8988T (cell line): ENCODE data around the gene IQUB.
"Not testable (repeated sequence)": the region's sequence is repeated elsewhere in the genome, so short reads cannot be mapped to it uniquely, and the experiment has no call there.

Experiments used
- DNase-seq: peaks from one replicate; pipeline ENCODE4 v3.0.0; 2011

The IQUB gene

GRCh38 chr7:123485187-123485586 lies 49.2 kb downstream of the IQUB start:
- no peak for DNase-seq

- DNase-seq = no peak
These were observed 50.2 kb downstream of the IQUB start for GRCh38 chr7:123484199-123484598.

DNA sequence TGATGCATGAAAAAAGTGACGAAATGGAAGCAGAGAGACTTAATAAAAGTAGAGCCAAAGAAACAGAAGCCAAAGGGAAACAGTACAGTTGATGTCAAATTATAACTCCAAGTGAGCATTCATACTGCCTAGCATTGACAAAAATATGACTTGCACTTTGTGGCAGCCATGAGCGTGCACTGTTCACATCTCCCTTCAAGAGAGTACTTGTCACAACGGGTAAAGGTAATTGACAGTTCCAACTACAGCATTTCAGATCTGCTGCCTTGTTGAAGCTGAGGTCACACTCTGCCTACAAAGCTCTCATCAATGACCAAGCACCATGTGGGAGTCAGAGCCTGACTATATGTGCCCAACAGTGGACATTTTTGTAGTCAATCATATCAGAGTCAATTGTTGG lies 54.3 kb downstream of the IQUB start:
- no peak for DNase-seq

DNA sequence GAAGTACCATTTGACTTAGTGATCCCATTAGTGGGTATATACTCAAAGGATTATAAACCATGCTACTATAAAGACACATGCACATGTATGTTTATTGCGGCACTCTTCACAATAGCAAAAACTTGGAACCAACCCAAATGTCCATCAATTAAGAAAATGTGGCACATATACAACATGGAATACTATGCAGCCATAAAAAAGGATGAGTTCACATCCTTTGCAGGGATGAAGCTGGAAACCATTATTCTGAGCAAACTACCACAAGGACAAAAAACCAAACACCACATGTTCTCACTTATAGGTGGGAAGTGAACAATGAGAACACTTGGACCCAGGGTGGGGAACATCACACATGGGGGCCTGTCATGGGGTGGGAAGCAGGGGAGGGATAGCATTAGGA lies 56.3 kb downstream of the IQUB start:
- not testable (repeated sequence) for DNase-seq

DNA sequence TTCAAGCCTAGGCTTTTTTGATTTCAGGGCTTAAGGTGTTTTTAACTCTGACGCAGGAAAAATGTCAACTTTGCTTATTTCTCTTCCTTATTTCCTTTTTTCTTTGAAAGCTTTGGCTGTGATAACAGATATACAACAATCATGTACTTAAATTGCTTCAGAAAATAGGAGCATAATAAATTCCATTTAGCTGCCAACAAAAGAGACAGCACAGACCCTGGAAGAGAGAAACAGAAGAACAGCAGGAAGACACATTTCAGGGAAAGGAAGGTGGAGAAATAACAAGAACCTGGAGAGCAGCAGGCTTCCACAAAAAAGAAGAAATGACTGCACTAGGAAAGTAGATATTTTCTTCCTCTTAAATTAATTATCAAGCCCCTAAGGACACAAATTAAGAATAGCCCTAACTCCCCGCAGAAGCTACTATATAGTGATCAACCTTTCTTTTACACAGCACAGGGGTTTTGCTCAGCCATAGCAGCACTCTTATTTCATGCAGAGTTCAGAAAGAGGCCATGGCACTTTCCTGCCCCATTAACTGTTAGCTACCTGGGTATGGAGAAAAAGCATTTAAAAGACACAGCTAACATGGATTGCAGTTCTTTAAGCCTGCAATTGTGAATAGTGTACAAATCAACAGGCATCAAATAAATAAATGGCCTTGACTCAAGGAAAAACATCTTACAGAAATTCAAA lies 61.5 kb downstream of the IQUB start:
- no peak for DNase-seq

DNA sequence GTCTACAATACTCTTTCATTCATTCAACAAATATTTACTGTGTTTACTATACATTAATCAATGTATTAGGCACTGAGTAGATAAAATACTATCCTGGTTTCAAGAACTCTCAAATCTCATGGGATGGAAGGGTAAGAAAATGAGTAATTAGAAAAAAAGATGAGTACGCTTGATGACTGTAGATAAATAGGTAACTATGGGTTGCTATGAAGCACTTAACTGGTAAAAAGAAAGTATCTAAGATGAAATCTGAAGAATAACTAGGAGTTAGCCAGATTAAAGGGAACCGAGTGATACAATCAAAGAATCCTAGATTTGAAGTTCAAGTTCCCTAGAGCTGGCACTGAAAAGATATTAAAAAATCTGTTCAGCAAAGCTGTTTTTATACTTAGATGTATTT lies 62.1 kb downstream of the IQUB start:
- no peak for DNase-seq

DNA sequence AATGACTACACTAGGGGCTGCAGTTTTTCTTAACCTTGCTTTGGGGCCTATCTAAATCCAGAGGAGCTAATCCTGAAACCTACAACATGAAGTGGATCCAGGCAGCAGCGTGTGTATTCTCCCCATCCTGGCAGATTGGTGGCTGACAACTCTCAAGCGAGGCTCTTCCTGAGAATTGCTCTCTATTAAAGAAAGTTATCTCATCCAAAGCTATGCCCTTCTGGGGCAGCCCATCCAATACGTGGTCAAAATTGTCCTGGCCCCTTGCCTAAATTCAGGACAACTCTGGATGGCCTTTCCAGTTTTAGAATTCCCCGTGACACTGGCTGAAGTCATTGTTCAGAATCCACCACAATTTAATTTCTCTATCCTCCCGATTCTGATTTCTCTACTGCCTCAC lies 66.1 kb downstream of the IQUB start:
- DNase-seq = no peak

- no peak for DNase-seq
These were observed 70.5 kb downstream of the IQUB start for GRCh38 chr7:123463890-123464289.

- DNase-seq = no peak
These were observed 73.8 kb downstream of the IQUB start for GRCh38 chr7:123460616-123461015.

- DNase-seq = no peak
These were observed 78.4 kb downstream of the IQUB start for GRCh38 chr7:123455965-123456470.

DNA sequence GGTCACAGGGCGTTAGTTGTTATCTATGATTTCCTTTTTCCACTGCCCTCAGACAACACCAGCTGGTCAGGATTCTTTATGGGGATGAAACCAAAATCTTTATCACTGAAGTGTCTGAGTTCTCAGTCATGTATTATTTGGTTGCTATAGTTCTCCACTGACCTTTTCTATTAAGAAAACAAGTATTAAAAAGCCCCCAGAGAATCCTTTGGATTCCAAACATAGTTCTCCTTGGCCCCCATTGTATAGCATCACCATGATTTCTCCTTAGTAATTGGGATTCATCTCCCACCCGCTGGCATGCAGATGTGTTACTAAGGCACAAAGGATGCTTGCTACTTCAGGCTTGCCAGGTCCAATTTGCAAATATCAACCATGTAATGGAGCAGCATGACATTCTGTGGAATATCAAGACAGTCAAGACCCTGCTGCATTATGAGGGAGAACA lies 94.3 kb downstream of the IQUB start:
- DNase-seq = no peak

- DNase-seq = no peak
These were observed 95.2 kb downstream of the IQUB start for GRCh38 chr7:123439191-123439590.

DNA sequence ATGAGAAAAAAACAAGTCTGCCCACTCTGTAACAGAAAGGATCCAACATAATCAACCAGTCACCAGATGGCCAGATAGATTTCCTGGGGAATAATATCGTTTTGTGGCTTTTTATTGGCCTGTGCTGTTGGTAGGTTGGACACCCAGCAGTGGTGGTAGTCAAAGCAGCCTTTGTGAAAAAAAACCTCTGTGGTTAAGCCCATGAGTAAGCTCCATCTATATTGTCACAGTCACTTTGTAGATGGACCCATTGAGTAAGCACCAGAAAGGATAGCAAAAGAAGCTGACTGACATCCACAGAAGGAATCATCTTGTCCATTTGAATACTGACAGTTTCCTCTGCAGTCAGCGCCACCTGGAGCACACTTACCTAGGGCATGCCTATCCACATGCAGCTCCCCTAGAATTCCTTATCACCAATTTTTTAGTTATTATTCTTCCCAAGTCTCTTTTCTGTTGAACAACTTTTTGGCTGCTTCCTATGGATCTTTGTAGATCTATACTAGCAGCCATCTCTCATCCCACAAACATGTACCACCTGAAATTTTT lies 96.9 kb downstream of the IQUB start:
- no peak for DNase-seq

DNA sequence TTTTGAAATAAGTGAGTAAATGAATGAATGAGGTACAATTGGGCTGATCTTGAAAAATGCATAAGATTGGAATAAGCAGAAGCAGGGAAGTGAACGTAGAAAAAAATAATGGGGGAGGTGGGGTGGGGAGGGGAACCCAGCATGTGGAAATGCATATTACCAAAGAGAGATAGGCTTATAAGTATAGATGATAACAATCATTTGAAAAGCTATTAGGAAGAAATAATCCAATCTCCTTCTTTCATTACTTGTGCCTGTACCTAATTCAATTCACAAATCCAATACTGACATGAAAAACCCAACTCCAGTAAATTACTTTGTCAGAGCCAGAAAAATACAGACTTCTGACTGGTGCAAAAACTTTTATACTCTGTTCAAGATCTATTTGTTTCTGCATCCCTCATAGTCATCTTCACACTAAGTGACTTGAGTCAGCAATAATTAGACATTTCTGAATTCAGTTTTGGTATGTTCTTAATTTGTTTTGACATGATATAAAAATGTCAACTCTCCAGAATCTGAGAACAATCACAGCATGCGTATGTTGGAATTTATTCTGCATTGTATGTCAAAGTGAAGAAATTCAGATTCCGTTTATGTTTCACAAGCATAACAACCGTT lies 99.2 kb downstream of the IQUB start:
- no peak for DNase-seq

DNA sequence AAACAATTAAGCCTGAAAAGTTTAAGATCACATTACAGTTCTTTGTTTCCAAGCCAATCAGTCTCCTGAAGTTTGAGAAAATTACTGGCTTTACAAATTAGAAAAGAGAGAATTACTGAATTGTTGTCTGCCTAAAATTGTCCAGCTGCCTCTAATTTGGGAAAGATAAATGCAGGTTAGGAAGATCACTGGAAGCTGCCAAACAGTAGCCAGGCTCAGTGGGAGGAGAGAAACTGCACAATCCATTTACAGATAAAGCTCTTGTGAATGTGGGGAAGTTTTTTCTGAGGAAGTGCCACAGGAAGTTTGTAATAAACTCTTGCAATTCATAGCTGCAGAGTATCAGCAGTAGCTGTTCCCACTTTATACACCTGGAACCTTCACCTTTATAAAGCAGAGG lies 100.7 kb downstream of the IQUB start:
- no peak for DNase-seq

DNA sequence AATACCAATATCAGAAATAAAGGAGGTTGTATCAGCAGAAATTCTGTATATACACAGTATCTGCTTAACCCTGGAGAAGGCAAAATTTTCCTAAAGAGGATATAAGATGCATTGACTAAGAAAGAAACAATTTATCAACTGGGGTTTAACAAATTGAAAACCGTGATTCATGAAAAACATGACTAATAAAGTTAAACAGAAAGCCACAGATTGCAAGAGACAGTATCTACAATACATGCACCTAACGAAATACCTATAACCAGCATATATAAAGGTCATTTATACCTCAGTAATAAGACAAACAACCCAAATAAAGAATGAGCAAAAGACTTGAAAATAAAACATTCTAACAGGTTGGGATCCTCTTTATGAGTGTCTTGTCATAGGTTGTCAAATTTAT lies 101.8 kb downstream of the IQUB start:
- no peak for DNase-seq

GRCh38 chr7:123431075-123431614 lies 103.2 kb downstream of the IQUB start:
- DNase-seq = no peak

GRCh38 chr7:123425246-123425645 lies 109.1 kb downstream of the IQUB start:
- DNase-seq = no peak

GRCh38 chr7:123424463-123424862 lies 109.9 kb downstream of the IQUB start:
- no peak for DNase-seq

GRCh38 chr7:123423622-123424021 lies 110.8 kb downstream of the IQUB start:
- DNase-seq = no peak

DNA sequence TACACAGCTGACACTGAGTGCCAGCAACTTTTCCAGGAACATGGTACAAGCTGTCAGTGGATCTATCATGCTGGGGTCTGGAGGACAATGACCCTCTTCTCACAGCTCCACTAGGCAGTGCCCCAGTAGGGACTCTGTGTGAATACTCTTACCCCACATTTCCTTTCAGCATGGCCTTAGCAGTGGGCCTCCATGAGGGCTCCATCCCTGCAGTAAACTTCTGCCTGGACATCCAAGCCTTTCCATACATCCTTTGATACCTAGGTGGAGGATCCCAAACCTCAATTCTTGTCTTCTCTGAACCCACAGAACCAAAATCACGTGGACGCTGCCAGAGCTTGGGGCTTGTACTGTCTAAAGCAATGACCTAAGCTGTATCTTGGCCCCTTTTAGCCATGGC lies 116.8 kb downstream of the IQUB start:
- no peak for DNase-seq

DNA sequence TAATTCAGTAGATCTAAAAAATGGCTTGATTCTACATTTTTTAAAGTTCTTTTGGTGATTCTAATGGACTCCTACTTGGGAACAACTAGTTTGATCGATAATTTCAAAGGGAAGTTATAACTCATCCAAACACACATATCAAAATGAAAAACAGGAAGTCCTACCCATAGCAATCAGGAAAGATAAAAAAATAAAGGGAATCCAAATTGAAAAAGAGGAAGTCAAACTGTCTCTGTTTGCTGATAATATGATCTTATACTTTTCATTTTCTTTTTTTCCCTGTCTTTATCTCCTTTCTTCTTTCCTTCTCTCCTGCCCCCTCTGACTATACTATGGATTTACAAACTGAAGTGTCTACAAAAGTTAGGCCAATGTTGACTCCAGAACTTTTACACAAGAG lies 118.8 kb downstream of the IQUB start:
- no peak for DNase-seq

DNA sequence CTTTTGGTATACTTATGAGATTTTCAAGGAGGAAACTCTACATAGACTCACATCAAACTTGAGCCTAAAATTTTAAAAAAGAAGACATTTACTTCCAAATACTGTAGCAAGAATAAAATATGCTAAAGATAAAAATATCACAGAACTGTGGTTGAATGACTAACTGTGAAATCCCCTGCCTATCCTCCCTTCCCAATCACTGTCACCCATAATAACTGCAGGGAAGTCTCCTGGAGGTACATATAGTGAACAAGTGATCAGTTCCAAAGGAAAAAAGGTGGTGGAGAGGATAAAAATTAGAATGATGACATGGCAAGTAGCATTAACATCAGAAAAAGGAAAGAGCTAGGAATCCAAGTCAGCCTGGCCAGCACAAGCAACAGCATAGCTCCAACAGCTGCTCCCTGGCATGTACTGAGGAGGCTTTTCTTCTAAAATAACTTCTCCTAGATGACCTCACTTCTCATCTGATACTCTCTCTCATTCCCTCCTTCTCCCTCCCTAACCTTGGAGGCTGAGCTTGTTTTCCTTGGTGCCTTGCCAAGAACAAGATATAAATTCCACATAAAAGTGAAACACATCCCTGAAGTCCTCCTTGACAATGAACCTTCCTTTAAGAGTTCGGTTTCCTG lies 124.0 kb downstream of the IQUB start:
- no peak for DNase-seq

- not testable (repeated sequence) for DNase-seq
These were observed 126.4 kb downstream of the IQUB start for GRCh38 chr7:123407951-123408350.
